Thymus (tissue), 11 donors: Measurements from ENCODE around the gene FBXW9. TPM values are rescaled to one million over a fixed set of nuclear protein-coding genes. Genes with fewer than 3 reads are reported as not detected.
A peak's percentile ranks its signal among the peaks of the same experiment; 100 is the strongest.
"Not testable (repeated sequence)": the region's sequence is repeated elsewhere in the genome, so short reads cannot be mapped to it uniquely, and the experiment has no call there.

Source experiments
- DNase-seq, 9 donors: peaks; one replicate each; pipeline ENCODE4 v3.0.0-alpha.2; 2013; ENCODE audit warnings: low spot score in 9 of 9, low read depth in 6 of 9, missing footprints in 1 of 9
- H3K27ac ChIP-seq, 2 donors: one replicate each; pipeline ENCODE4 v1.5.1; 2013; ENCODE audit warnings: control low read depth in 1 of 2, low read depth in 1 of 2, low read length in 1 of 2, mild to moderate bottlenecking in 1 of 2, moderate library complexity in 1 of 2
- H3K27me3 ChIP-seq, 2 donors: one replicate each; pipeline ENCODE4 v1.5.1; 2013; ENCODE audit warnings: low read length in 1 of 2; ENCODE audit not compliant: control insufficient read depth in 2 of 2, insufficient read depth in 1 of 2
- H3K36me3 ChIP-seq, 2 donors: one replicate each; pipeline ENCODE4 v1.5.1; 2013; ENCODE audit warnings: low read length in 1 of 2, mild to moderate bottlenecking in 1 of 2, moderate library complexity in 1 of 2; ENCODE audit not compliant: control insufficient read depth in 2 of 2, insufficient read depth in 2 of 2
- H3K4me1 ChIP-seq, 2 donors: one replicate each; pipeline ENCODE4 v1.5.1; 2013; ENCODE audit warnings: low read length in 2 of 2; ENCODE audit not compliant: control insufficient read depth in 2 of 2, insufficient read depth in 2 of 2
- H3K4me3 ChIP-seq, 2 donors: one replicate each; pipeline ENCODE4 v1.5.1; 2013; ENCODE audit warnings: low read length in 2 of 2, control low read depth in 1 of 2, mild to moderate bottlenecking in 1 of 2
- H3K9me3 ChIP-seq, 2 donors: one replicate each; pipeline ENCODE4 v1.5.1; 2013; ENCODE audit warnings: low read length in 1 of 2, mild to moderate bottlenecking in 1 of 2; ENCODE audit not compliant: control insufficient read depth in 2 of 2, insufficient read depth in 1 of 2
- WGBS: extraction: QIAGEN DNeasy Blood & Tissue Kit; methylation state at CpG from one replicate; pipeline ENCODE4 v1.1.7; 2013; 5-methylcytosine and 5-hydroxymethylcytosine counted together
- polyA plus RNA-seq: library from polyadenylated mRNA; stranded (reverse); fragments of 200-250 nt; gene quantifications from one replicate; pipeline ENCODE4 v1.2.3, GENCODE V29; 2013
- total RNA-seq: library from RNA; stranded (reverse); fragments of 120-200 nt; gene quantifications from one replicate; pipeline ENCODE4 v1.2.4, GENCODE V29; 2013
- donor health status: healthy.

FBXW9 gene
- total and polyA plus RNA-seq, 2 donors: 6.2 to 6.5 TPM

DNA sequence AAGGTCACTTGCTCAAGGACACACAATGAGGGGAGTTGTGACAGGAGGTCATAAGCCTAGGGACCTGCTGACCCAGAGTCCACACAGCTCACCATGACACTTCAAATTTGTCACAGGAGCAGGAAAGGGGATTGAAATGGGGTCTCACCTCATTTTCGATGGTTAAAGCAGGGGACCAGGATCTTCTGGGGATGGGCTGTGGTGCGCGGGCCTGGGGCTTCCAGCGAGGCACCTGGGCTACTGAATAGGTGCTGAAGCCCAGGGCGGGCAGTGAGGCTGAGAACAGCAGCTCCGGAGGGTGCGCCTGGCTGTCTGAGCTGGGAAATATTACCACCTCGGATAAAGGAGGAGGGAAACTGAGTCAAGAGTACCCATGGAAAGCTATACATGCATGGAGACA lies 40.9 kb downstream of the FBXW9 start:
- peaks cover 0 to 4% of the 10 kb centered on the region in 2 donors for H3K9me3 ChIP-seq
- over 99% methylated on average over 8 of the region's 8 CpGs for WGBS
- peaks cover 43 to 50% of the 10 kb centered on the region in 2 donors for H3K36me3 ChIP-seq
- H3K4me1 ChIP-seq: no peaks in the 10 kb centered on the region
- H3K4me3 ChIP-seq: no peak overlapping the region
- no peaks in the 10 kb centered on the region for H3K27me3 ChIP-seq
- H3K27ac ChIP-seq: no peak overlapping the region
- no peak for DNase-seq

DNA sequence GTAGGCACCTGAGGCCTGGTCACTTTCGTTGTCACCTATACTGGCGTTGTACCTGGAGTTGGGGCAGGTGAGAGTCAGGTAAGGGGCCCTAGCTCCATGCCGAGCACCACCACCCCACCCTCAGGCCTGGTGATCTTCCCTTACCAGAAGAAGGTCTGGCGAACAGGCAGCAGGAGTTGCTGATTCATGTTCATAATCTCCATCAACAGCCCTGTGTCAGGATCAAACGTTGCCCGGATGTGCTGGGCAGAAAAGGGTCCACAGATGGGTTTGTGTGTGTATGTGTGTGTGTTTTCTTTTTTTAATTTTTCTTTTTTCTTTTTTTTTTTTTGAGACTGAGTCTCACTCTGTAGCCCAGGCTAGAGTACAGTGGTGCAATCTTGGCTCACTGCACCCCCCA lies 44.2 kb downstream of the FBXW9 start:
- DNase-seq: no peak
- peaks cover 0 to 7% of the 10 kb centered on the region in 2 donors for H3K4me1 ChIP-seq
- no peak overlapping the region for H3K4me3 ChIP-seq
- WGBS: 98% methylated on average over 6 of the region's 6 CpGs
- H3K27ac ChIP-seq: no peak overlapping the region
- peaks cover 28 to 36% of the 10 kb centered on the region in 2 donors for H3K36me3 ChIP-seq
- H3K9me3 ChIP-seq: peaks cover 0 to 10% of the 10 kb centered on the region in 2 donors
- H3K27me3 ChIP-seq: peaks cover 0 to 8% of the 10 kb centered on the region in 2 donors

DNA sequence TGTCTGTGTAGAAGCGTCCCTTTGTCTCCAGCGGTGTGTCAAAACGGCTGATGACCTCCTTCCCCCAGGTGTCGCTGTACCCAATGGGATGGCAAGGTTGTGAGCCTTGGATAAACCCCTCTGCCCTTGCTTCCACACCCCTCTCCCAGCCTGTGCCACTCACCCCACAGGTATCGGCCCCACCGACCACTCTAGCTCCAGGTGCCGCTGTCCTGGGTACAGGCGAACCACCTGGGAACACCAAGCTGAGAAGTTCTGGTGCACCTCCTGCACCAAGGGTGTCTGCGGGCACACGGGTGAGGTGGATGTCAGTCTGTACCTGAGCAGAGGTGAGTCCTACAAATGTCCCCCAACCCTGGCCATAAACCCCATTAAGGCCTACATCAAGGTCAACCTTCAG lies 46.5 kb downstream of the FBXW9 start:
- peaks cover 8 to 19% of the 10 kb centered on the region in 2 donors for H3K36me3 ChIP-seq
- WGBS: 98% methylated on average over 10 of the region's 10 CpGs

DNA sequence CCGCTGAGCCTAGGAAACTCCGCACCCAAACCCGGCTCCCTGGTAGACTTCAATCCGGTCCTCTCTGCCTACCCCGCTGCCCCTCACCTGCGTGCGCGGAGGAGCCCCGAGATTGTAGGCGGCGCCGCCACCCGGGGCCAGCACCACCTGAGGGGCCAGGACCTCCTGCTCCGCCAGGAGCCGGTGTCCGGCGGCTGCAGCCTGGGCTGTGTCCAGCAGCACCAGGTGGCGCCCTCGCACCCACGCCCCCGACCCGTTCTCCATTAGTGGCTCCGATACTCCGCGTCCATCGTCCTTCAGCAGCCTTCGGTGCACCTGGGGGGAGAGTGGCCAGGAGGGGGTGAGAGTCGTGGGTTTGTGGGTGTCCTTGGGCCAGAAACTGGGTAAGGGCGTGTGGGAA lies 48.3 kb downstream of the FBXW9 start:
- DNase-seq: no peak
- Histone ChIP-seq H3K4me1 (peaks cover 0 to 7% of the 10 kb centered on the region in 2 donors), H3K4me3 (no peak overlapping the region), H3K36me3 (peaks cover 2 to 20% of the 10 kb centered on the region in 2 donors), H3K27me3 (peaks cover 0 to 8% of the 10 kb centered on the region in 2 donors), H3K9me3 (peaks cover 0 to 12% of the 10 kb centered on the region in 2 donors), H3K27ac (no peak overlapping the region)
- 70% methylated on average over 29 of the region's 29 CpGs for whole genome bisulfite sequencing

More for the DNA sequence above, 46.5 kb downstream of the FBXW9 start:
- Histone ChIP-seq H3K4me1 (peaks cover 0 to 7% of the 10 kb centered on the region in 2 donors), H3K27ac (no peak overlapping the region), H3K4me3 (no peak overlapping the region), H3K9me3 (peaks cover 0 to 12% of the 10 kb centered on the region in 2 donors), H3K27me3 (peaks cover 0 to 8% of the 10 kb centered on the region in 2 donors)
- no peak for DNase-seq

DNA sequence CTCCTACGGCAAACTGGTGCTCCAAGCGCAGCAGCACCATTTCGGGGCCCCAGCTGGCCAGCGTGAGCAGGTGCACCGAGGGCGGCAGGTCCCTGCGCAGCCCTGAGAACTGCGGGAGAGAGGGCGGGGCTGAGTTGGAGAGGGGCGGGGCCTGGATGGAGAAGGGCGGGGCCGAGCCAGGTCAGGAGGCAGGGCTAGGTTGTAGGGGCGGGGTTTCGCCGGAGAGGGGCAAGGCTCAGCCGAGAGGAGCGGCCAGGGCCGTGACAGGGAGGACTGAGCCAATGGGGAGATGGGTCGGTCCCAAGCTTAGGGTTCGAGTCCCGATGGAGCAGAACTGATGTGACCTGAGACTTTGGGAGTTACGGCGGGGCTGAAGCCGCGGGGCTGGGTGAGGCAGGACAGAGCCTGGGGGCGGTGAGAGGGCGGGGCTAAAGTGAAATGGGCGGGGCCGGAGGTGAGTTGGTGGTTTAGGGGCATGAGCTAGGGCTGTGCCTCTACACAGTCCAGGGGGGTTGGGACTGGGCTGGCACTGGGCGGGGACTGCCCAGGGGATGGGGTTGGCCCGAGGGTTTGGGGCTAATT lies 48.9 kb downstream of the FBXW9 start:
- Histone ChIP-seq H3K36me3 (peaks cover 0 to 23% of the 10 kb centered on the region in 2 donors), H3K27ac (no peak overlapping the region), H3K4me3 (no peak overlapping the region)

DNA sequence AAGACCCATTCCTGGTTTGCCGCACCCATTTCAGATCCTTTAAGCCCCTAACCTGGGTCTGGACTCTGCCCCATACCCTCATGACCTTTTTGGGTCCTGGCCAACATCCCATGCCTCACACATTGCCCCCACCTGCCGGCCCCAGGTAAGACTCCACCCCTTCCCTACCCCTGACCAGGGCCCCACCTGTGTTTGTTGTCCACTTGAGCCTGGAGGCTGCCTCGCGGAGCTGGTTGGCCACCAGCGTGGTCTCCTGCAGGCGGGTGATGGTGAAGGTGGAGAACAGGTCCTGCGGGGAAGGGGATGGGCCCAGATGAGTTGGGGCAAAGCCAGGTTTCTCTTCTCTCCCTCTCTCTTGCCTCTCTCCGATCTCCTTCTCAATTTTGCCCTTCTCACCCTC lies 49.4 kb downstream of the FBXW9 start:
- no peak overlapping the region for H3K27ac ChIP-seq
- peaks cover 0 to 7% of the 10 kb centered on the region in 2 donors for H3K4me1 ChIP-seq
- H3K27me3 ChIP-seq: peaks cover 0 to 8% of the 10 kb centered on the region in 2 donors
- H3K4me3 ChIP-seq: no peak overlapping the region
- 93% methylated on average over 8 of the region's 8 CpGs for WGBS
- peaks cover 0 to 12% of the 10 kb centered on the region in 2 donors for H3K9me3 ChIP-seq
- DNase-seq: no peak
- H3K36me3 ChIP-seq: peaks cover 0 to 21% of the 10 kb centered on the region in 2 donors

More for the DNA sequence above, 48.9 kb downstream of the FBXW9 start:
- 65% methylated on average over 31 of the region's 31 CpGs for WGBS
- peak in 1 of 9 donors; percentile 28 for DNase-seq
- peaks cover 0 to 12% of the 10 kb centered on the region in 2 donors for H3K9me3 ChIP-seq
- H3K4me1 ChIP-seq: peaks cover 0 to 7% of the 10 kb centered on the region in 2 donors
- H3K27me3 ChIP-seq: peaks cover 0 to 8% of the 10 kb centered on the region in 2 donors

DNA sequence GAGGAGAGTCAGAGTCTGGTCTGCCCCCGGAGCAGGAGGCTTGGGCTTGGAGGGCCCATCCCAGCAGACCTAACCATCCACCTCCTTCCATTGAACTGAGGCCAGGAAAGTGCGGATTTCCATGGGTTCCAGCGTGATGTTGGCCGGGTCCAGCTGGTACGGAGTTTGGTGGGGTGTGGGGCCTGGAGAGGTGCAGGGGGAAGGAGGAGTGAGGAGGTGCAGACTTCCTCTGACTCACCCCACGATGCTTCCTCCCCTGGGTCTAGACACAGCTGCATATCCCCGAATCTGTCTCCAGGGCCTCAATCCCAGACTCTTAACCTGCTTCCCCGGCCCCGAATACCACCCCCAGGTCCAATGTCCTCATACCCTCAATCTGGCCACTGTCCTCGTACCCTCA lies 49.9 kb downstream of the FBXW9 start:
- peaks cover 0 to 17% of the 10 kb centered on the region in 2 donors for H3K36me3 ChIP-seq
- H3K4me3 ChIP-seq: no peak overlapping the region
- peaks cover 0 to 12% of the 10 kb centered on the region in 2 donors for H3K9me3 ChIP-seq
- H3K4me1 ChIP-seq: peaks cover 0 to 7% of the 10 kb centered on the region in 2 donors
- DNase-seq: no peak
- H3K27me3 ChIP-seq: peaks cover 0 to 8% of the 10 kb centered on the region in 2 donors
- H3K27ac ChIP-seq: no peak overlapping the region
- 96% methylated on average over 10 of the region's 10 CpGs for WGBS

DNA sequence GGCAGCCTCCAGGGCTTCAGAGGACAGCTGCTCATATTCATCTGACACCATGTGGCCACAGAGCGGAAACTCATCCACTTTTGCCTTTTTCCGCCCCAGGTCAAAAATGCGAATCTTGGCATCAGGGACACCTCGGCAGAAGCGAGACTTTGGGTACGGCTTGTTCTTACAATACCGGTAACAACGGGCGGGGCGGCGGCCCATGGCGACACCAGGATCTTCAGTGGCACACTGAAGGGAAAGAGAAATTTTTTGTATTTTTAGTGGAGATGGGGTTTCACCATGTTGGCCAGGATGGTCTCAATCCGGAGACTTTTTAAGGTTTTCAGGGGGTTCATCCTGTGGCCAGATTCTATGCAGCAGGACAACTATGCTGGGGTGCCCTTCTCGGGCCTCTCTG lies 52.7 kb downstream of the FBXW9 start:
- Histone ChIP-seq H3K4me1 (peaks cover 4 to 15% of the 10 kb centered on the region in 2 donors), H3K9me3 (peaks cover 0 to 18% of the 10 kb centered on the region in 2 donors), H3K36me3 (peaks cover 0 to 14% of the 10 kb centered on the region in 2 donors)
- WGBS: 99% methylated on average over 14 of the region's 14 CpGs
- not testable (repeated sequence) for H3K27me3 ChIP-seq, H3K4me3 ChIP-seq, DNase-seq, H3K27ac ChIP-seq

DNA sequence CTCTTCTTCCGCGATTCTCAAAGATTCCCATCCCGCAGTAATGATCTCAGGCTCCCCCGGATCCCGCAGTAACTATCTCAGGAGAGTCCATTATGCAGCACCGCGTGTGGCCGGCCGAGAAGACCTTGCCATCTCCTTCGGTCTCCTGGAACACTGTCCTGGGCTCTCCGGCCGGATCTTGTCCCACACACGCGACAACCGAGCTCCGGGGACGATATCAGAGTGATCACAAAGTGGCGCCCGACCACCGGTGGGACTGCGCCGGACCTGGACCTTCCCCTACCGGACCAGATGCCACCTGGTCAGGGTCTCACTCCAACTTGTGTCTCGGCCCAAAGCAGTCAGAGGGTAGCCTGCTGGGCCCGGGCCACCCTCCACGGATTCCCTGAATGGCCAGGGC lies 53.9 kb downstream of the FBXW9 start:
- no peak for DNase-seq
- peaks cover 4 to 8% of the 10 kb centered on the region in 2 donors for H3K4me1 ChIP-seq
- H3K27ac ChIP-seq: no peak overlapping the region
- 98% methylated on average over 26 of the region's 26 CpGs for WGBS
- no peaks in the 10 kb centered on the region for H3K27me3 ChIP-seq
- peaks cover 0 to 11% of the 10 kb centered on the region in 2 donors for H3K9me3 ChIP-seq
- peaks cover 0 to 14% of the 10 kb centered on the region in 2 donors for H3K36me3 ChIP-seq
- H3K4me3 ChIP-seq: no peak overlapping the region
